Measurements from ENCODE around the gene ILKAP. TPM values are rescaled to one million over a fixed set of nuclear protein-coding genes. Genes with fewer than 3 reads are reported as not detected.

ILKAP gene
- total RNA-seq, 1 experiment from 2014 or later: 41.5 TPM

DNA sequence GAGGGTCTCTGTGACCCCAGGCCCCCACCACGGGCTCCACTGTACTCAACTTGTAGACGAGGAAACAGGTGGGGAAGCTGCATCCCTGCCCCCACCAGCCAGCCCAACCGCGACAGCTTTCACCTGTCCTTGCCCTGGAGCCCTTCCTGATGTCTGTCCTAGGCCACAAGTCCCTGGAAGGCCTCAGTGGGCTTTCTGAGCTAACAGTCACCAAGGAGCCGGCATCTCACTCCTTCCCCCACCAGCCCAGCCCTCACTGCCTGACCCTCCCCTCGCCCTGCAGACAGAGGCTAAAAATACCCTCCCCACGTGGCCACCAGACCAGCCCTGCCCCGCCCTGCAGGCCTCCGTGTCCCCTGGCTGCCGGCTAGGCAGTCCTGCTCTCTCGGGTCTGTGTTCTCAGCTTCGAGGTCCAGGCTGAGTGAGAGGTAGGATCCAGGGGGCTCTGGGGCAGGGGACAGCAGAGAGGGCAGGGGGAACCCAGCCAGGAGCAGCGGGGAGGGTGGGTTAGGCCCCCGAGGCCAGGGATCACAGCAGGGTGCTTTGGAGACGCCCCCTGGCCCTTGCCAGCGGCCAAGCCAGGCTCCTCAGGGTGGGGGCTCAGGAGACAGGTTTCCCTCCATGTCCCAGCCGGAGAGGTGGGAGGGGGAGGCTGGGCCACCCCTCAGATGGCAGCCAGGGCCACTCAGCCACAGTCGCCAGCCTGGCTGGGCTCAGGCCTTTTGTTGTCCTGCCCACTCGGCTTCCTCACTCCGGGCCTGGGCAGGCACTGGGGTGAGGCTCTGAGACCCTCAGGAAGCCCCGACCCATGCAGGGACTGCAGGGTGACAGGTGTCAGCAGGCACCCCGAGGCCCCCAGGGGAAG is 64.9 kb downstream of the ILKAP start, which contains the start of gene KLHL30:
Gene KLHL30 (plus strand): TSS at position 338 of the 865 bp plus-strand sequence. CDS start 2,087 bp downstream, outside the sequence.
- Histone ChIP-seq H3K23me2 (ENCODE audit: insufficient read length, low read depth, low read length, poor library complexity, severe bottlenecking) (no peaks in the 10 kb centered on the region), H3K79me2 (ENCODE audit: insufficient read depth, low read length) (no peaks in the 10 kb centered on the region), H3K27ac (ENCODE audit: insufficient read length, low read depth, low read length) (no peak within 1 kb of the TSS), H4K5ac (ENCODE audit: insufficient read length, low read depth, low read length) (no peak within 1 kb of the TSS), H3K79me1 (ENCODE audit: insufficient read depth, low read depth, low read length, poor library complexity, severe bottlenecking) (no peaks in the 10 kb centered on the region), H2BK12ac (ENCODE audit: insufficient read length, low read depth, low read length) (no peak within 1 kb of the TSS), H2BK20ac (ENCODE audit: low read depth, low read length, poor library complexity, severe bottlenecking) (no peak within 1 kb of the TSS), H3K56ac (ENCODE audit: insufficient read length, low read depth, low read length) (no peak within 1 kb of the TSS), H3K14ac (ENCODE audit: insufficient read depth, low read length) (no peak within 1 kb of the TSS), H4K20me1 (ENCODE audit: control insufficient read depth, insufficient read depth, insufficient read length) (peaks cover 2% of the 10 kb centered on the region), H4K8ac (replicated peaks; ENCODE audit: insufficient read length, low read depth, low read length) (no peak within 1 kb of the TSS), H3K27me3 (ENCODE audit: insufficient read depth, low read length) (no peaks in the 10 kb centered on the region), H3K4ac (ENCODE audit: low read depth, low read length) (no peak within 1 kb of the TSS), H3K18ac (ENCODE audit: insufficient read length, low read depth, low read length) (no peak within 1 kb of the TSS), H2AK5ac (ENCODE audit: insufficient read length, low read length) (no peak within 1 kb of the TSS), H3K23ac (ENCODE audit: insufficient read length, low read depth, low read length) (no peak within 1 kb of the TSS), H2BK120ac (ENCODE audit: low read depth, low read length, poor library complexity, severe bottlenecking) (no peak within 1 kb of the TSS), H3K4me2 (ENCODE audit: insufficient read depth, insufficient read length, low read length) (no peak within 1 kb of the TSS), H4K91ac (ENCODE audit: insufficient read length, low read depth, low read length) (no peak within 1 kb of the TSS), H2BK5ac (ENCODE audit: insufficient read length, low read length) (no peak within 1 kb of the TSS), H3T11ph (ENCODE audit: low read length) (no peak within 1 kb of the TSS), H3K9me3 (ENCODE audit: control insufficient read depth, low read depth, low read length) (no peaks in the 10 kb centered on the region), H2BK15ac (ENCODE audit: low read depth, low read length) (no peak within 1 kb of the TSS), H3K4me1 (ENCODE audit: insufficient read depth, low read length) (no peaks in the 10 kb centered on the region), H3K9ac (ENCODE audit: extremely low read depth, insufficient read length, low read length) (no peak within 1 kb of the TSS), H2AFZ (ENCODE audit: low read length) (no peak within 1 kb of the TSS)
- no CpG with 5 or more reads among the region's 22 CpGs for WGBS (ENCODE audit: extremely low coverage, insufficient read length, low lambda C conversion rate)
- no peak for DNase-seq
- H3K27me3 Mint-ChIP-seq (ENCODE audit: low read depth): no peaks in the 10 kb centered on the region; the same call in 1 of the 2 replicates
- no peaks in the 10 kb centered on the region for H3K9me3 Mint-ChIP-seq
- H3K36me3 Mint-ChIP-seq (ENCODE audit: insufficient read depth in 1 of 3, low read depth in 3 of 3): no peaks in the 10 kb centered on the region
- TF ChIP-seq, protein P1, sequence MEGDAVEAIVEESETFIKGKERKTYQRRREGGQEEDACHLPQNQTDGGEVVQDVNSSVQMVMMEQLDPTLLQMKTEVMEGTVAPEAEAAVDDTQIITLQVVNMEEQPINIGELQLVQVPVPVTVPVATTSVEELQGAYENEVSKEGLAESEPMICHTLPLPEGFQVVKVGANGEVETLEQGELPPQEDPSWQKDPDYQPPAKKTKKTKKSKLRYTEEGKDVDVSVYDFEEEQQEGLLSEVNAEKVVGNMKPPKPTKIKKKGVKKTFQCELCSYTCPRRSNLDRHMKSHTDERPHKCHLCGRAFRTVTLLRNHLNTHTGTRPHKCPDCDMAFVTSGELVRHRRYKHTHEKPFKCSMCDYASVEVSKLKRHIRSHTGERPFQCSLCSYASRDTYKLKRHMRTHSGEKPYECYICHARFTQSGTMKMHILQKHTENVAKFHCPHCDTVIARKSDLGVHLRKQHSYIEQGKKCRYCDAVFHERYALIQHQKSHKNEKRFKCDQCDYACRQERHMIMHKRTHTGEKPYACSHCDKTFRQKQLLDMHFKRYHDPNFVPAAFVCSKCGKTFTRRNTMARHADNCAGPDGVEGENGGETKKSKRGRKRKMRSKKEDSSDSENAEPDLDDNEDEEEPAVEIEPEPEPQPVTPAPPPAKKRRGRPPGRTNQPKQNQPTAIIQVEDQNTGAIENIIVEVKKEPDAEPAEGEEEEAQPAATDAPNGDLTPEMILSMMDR (conservative IDR thresholded peaks at IDR 0.05): no peak
- no peak within 1 kb of the TSS for H3K4me3 Mint-ChIP-seq
- no peaks in the 10 kb centered on the region for H3K4me1 Mint-ChIP-seq
- peak within 1 kb of the TSS in 1 of 3 experiments; percentile 85; a peak in 1 of 7 replicates for H3K27ac Mint-ChIP-seq

Measured in H9 (cell line).